NB4 (cell line): Measurements from ENCODE around the gene SCFD2.

Experiments used
- DNase-seq: peaks from one replicate; pipeline ENCODE4 v3.0.0; 2010; ENCODE audit warnings: low read depth
- H3K4me3 ChIP-seq: one replicate; pipeline ENCODE4 v1.5.1; 2011; ENCODE audit warnings: mild to moderate bottlenecking, low read depth, low read length, moderate library complexity
- CTCF ChIP-seq: IDR thresholded peaks from one replicate; pipeline ENCODE4 v1.5.1; 2012; ENCODE audit warnings: low read depth, low read length
- MAX ChIP-seq: IDR thresholded peaks from 2 replicates; pipeline ENCODE4 v1.6.1; 2011; ENCODE audit warnings: low read depth, low read length
- MYC ChIP-seq: IDR thresholded peaks from 2 replicates; pipeline ENCODE4 v1.6.1; 2011; ENCODE audit warnings: low read depth, low read length
- POLR2A ChIP-seq: IDR thresholded peaks from 2 replicates; pipeline ENCODE4 v1.6.1; 2011; ENCODE audit warnings: mild to moderate bottlenecking; ENCODE audit not compliant: insufficient read length; ENCODE audit errors: extremely low read depth

The SCFD2 gene

GRCh38 chr4:53136954-53137353 lies 228.9 kb downstream of the SCFD2 start:
- no peak for DNase-seq
- no peak overlapping the region for H3K4me3 ChIP-seq
- TF ChIP-seq MYC (no peak), POLR2A (no peak), MAX (no peak), CTCF (no peak)

- DNase-seq = no peak
- H3K4me3 ChIP-seq = no peak overlapping the region
- TF ChIP-seq CTCF = no peak
Measured at GRCh38 chr4:53132132-53132891, 233.5 kb downstream of the SCFD2 start.

- H3K4me3 ChIP-seq = no peak overlapping the region
- DNase-seq = no peak
- TF ChIP-seq POLR2A = no peak
- no peak for TF ChIP-seq MAX
- TF ChIP-seq MYC = no peak
- no peak for TF ChIP-seq CTCF
Measured at GRCh38 chr4:53131562-53131925, 234.3 kb downstream of the SCFD2 start.

GRCh38 chr4:53130896-53131561 lies 234.8 kb downstream of the SCFD2 start:
- no peak for DNase-seq
- TF ChIP-seq MAX (no peak), CTCF (no peak)
- H3K4me3 ChIP-seq = no peak overlapping the region

- TF ChIP-seq MYC = no peak
- no peak for TF ChIP-seq CTCF
- no peak for TF ChIP-seq MAX
- TF ChIP-seq POLR2A = no peak
- no peak for DNase-seq
- H3K4me3 ChIP-seq = no peak overlapping the region
Measured at GRCh38 chr4:53128706-53129357, 237.0 kb downstream of the SCFD2 start.
